Gastrocnemius medialis (tissue), 4 donors: ENCODE results near the gene GPR12. TPM values are rescaled to one million over a fixed set of nuclear protein-coding genes. Genes with fewer than 3 reads are reported as not detected.

Experiments
- ATAC-seq, 2 donors: fragments of 150-250 bp; one replicate each; pipeline ENCODE4 v1.9.1; 2016
- DNase-seq, 2 donors: peaks; one replicate each; pipeline ENCODE4 v3.0.0-alpha.2; 2019
- H3K27ac ChIP-seq, 4 donors: fragments of 200-600 bp; sonication (generic); 1 replicate in 1 of 4; 2 replicates in 3 of 4; pipeline ENCODE4 v1.5.1; 2016 to 2018; ENCODE audit warnings: mild to moderate bottlenecking in 2 of 4, moderate library complexity in 1 of 4
- H3K27me3 ChIP-seq, 3 donors: fragments of 200-600 bp; sonication (generic) in 2 of 3; 1 replicate in 1 of 3; 2 replicates in 2 of 3; pipeline versions ENCODE4 v1.5.1 to v1.6.0; 2016 to 2019; ENCODE audit warnings: mild to moderate bottlenecking in 1 of 3, moderate library complexity in 1 of 3
- H3K36me3 ChIP-seq, 2 donors: fragments of 200-600 bp; sonication (generic) in 1 of 2; one replicate each; pipeline ENCODE4 v1.5.1; 2017 to 2018
- H3K4me1 ChIP-seq, 2 donors: fragments of 200-600 bp; sonication (generic) in 1 of 2; one replicate each; pipeline ENCODE4 v1.5.1; 2016 to 2017; ENCODE audit warnings: mild to moderate bottlenecking in 2 of 2
- H3K4me3 ChIP-seq, 4 donors: fragments of 200-600 bp; sonication (generic) in 3 of 4; 1 replicate in 1 of 4; 2 replicates in 3 of 4; pipeline ENCODE4 v1.5.1; 2016 to 2019; ENCODE audit warnings: mild to moderate bottlenecking in 2 of 4
- H3K9me3 ChIP-seq, 3 donors: fragments of 200-600 bp; sonication (generic) in 2 of 3; 1 replicate in 1 of 3; 2 replicates in 2 of 3; pipeline ENCODE4 v1.5.1; 2016 to 2019
- CTCF ChIP-seq, 5 experiments: fragments of 450-650 bp in 3 of 5; fragments of 200-600 bp in 2 of 5; sonication (generic) in 2 of 5; IDR thresholded peaks in 4 of 5; conservative IDR thresholded peaks in 1 of 5; 1 replicate in 4 of 5; 2 replicates in 1 of 5; pipeline ENCODE4 v1.5.1; 2016 to 2019; ENCODE audit warnings: antibody characterized with exemption in 5 of 5, mild to moderate bottlenecking in 3 of 5, moderate library complexity in 3 of 5
- POLR2A ChIP-seq, 2 donors: fragments of 450-650 bp; IDR thresholded peaks; one replicate each; pipeline ENCODE4 v1.6.1; 2017; ENCODE audit warnings: antibody characterized with exemption in 2 of 2, mild to moderate bottlenecking in 2 of 2, moderate library complexity in 2 of 2
- in situ Hi-C, 4 donors: fragments of 200-750 bp; cut with MboI; loops; one replicate each; pipeline versions ENCODE4 v1.15.0 to v1.8.0; 2017; ENCODE audit warnings: low sequenced_read_pairs in 4 of 4
- intact Hi-C: fragments of 100-400 bp; cut with DNase I; formaldehyde crosslinking; loops from one replicate; pipeline ENCODE4 v1.15.1; 2023; ENCODE audit warnings: low total_unique reads
- total RNA-seq, 4 donors: library from RNA; depleted of rRNA; stranded (reverse); fragments of >200 nt; gene quantifications; one replicate each; pipeline versions ENCODE4 v1.1.0 to v1.2.3, GENCODE V29; 2016

Gene GPR12
- total RNA-seq, 4 donors from 2014 or later = not detected

- H3K27me3 ChIP-seq = no peaks in the 10 kb centered on the region
- intact Hi-C loops = no loop called here
- H3K4me3 ChIP-seq = no peak overlapping the region
- H3K36me3 ChIP-seq = no peaks in the 10 kb centered on the region
- H3K27ac ChIP-seq = no peak overlapping the region
- no peak for TF ChIP-seq POLR2A (IDR thresholded peaks at IDR 0.05)
- TF ChIP-seq CTCF (IDR thresholded peaks at IDR 0.05 in 4 of 5, conservative IDR thresholded peaks at IDR 0.05 in 1 of 5) = no peak
- DNase-seq (no peak), ATAC-seq (no peak)
- in situ Hi-C loops = no loop called here
- no peaks in the 10 kb centered on the region for H3K9me3 ChIP-seq
- no peaks in the 10 kb centered on the region for H3K4me1 ChIP-seq
Observed at GRCh38 chr13:26779321-26779720, 18.7 kb upstream of the GPR12 start.

DNA sequence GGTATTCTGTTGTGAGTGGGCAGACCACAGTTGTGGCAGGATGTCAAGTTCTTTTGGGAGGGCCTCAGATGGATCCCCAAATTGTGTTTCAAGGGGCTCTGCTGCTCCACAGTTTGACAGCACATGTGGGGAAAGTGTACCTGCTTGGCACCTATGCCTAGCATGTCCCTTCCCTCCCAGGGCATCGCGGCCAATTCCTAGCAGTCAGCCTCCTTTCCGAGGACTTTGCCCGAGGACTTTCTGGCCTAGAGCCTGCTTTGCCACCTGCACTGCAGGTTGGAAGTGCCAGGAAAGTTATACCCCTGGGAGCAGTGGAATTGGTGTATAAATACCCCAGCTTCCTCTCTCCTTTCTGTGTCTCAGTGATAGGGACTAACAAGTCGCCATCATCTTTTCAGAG is 11.9 kb upstream of the GPR12 start:
- ATAC-seq = no peak
- intact Hi-C loops = no loop called here
- in situ Hi-C loops = no loop called here

DNA sequence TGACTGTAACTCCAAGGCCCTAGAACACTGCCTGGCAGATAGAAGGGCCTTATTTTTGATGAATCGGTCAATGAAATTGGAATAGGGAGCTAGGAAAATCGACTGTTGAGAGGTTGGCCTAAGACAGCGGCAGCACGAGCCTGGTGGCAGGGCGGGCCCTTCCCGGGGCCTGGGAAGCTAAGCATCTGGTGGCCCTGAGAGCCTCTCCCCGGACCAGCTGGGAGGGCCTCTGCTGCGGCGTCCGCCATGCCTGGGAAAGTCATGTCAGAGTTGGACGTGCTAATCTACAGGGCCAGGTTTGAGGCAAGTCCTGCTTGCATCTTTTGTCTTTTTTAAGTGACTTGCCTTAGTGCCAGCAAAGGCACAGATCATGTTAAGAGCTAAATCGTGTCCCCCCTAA is 11.2 kb upstream of the GPR12 start:
- Histone ChIP-seq H3K27me3 (no peaks in the 10 kb centered on the region), H3K9me3 (no peaks in the 10 kb centered on the region), H3K36me3 (no peaks in the 10 kb centered on the region), H3K27ac (no peak overlapping the region), H3K4me1 (no peaks in the 10 kb centered on the region), H3K4me3 (no peak overlapping the region)
- in situ Hi-C loops = no loop called here
- ATAC-seq (no peak), DNase-seq (no peak)
- no peak for TF ChIP-seq CTCF (IDR thresholded peaks at IDR 0.05 in 4 of 5, conservative IDR thresholded peaks at IDR 0.05 in 1 of 5)
- no peak for TF ChIP-seq POLR2A (IDR thresholded peaks at IDR 0.05)
- intact Hi-C loops = no loop called here

More for the DNA sequence above, 11.9 kb upstream of the GPR12 start:
- no peaks in the 10 kb centered on the region for H3K4me1 ChIP-seq
- TF ChIP-seq CTCF (IDR thresholded peaks at IDR 0.05 in 4 of 5, conservative IDR thresholded peaks at IDR 0.05 in 1 of 5) = no peak
- TF ChIP-seq POLR2A (IDR thresholded peaks at IDR 0.05) = no peak
- H3K4me3 ChIP-seq = no peak overlapping the region
- DNase-seq = no peak
- H3K27me3 ChIP-seq = no peaks in the 10 kb centered on the region
- H3K27ac ChIP-seq = no peak overlapping the region
- H3K36me3 ChIP-seq = no peaks in the 10 kb centered on the region
- H3K9me3 ChIP-seq = no peaks in the 10 kb centered on the region

GRCh38 chr13:26762745-26763345 is 2.3 kb upstream of the GPR12 start:
- intact Hi-C loops = no loop called here
- TF ChIP-seq POLR2A (IDR thresholded peaks at IDR 0.05) (no peak), CTCF (IDR thresholded peaks at IDR 0.05 in 4 of 5, conservative IDR thresholded peaks at IDR 0.05 in 1 of 5) (no peak)

More at GRCh38 chr13:26762745-26763345, 2.3 kb upstream of the GPR12 start:
- Histone ChIP-seq H3K27me3 (peaks cover 23 to 38% (median 33%) of the 10 kb centered on the region in 3 donors), H3K9me3 (no peaks in the 10 kb centered on the region), H3K36me3 (no peaks in the 10 kb centered on the region), H3K27ac (no peak overlapping the region), H3K4me1 (peaks cover 0 to 9% of the 10 kb centered on the region in 2 donors), H3K4me3 (no peak overlapping the region)
- DNase-seq (no peak), ATAC-seq (no peak)
- in situ Hi-C loops = no loop called here
